Stimulated activated naive CD8-positive, alpha-beta T cell treated with anti-CD3 and anti-CD28 coated beads, Interleukin-15, Interleukin-2, amounts not matched to agents 100 U/mL and 50 U/mL, for 24 hours (primary cell): Measurements from ENCODE around the gene ZNF892.
"Not testable (repeated sequence)": the region's sequence is repeated elsewhere in the genome, so short reads cannot be mapped to it uniquely, and the experiment has no call there.

Experiments
- ATAC-seq: fragments of 150-1000 bp; cut with Tn5 transposase; one replicate; pipeline ENCODE4 v1.10.0; 2021
- DNase-seq: peaks from one replicate; pipeline ENCODE4 v3.0.0; 2021

The ZNF892 gene

GRCh38 chr2:95207111-95207961, at the start of gene ZNF892:
ZNF892 (plus strand) TSS chr2:95207521; CDS start chr2:95207816, 295 bp downstream.
- peak; percentile 86 for DNase-seq
- peak; percentile 97 for ATAC-seq

DNA sequence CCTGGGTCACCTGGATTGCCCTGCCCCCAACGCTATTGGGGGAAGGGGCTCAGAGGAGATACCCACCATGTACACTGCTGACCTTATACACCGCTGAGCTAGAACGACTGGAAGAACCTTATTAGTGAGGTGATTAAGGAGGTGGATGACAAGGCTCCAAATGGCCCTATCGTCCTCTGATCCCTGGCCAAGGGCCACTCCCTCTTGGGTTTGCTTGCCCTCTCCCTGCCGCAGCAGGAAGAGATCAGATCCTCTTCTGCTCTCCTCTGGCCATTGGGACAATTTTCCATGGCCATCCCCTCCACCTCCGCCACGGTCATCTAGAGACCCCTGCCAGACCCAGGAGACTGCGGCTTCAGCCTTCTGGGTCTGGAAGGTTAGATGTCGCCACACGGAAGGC, 48.9 kb upstream of the ZNF892 start:
- DNase-seq, result no peak

GRCh38 chr2:95158891-95159619, 48.3 kb upstream of the ZNF892 start:
- DNase-seq, result peak; percentile 45

More for the DNA sequence above, 48.9 kb upstream of the ZNF892 start:
- ATAC-seq, result no peak

GRCh38 chr2:95159690-95160449, 47.5 kb upstream of the ZNF892 start, which contains the start of gene ZNF514:
ZNF514 (minus strand) TSS chr2:95159848; CDS start chr2:95153253, 6,595 bp downstream.
- ATAC-seq (peak; percentile 91), DNase-seq (peak; percentile 83)

More at GRCh38 chr2:95158891-95159619, 48.3 kb upstream of the ZNF892 start:
- ATAC-seq, result peak; percentile 73

- peak; percentile 4 for ATAC-seq
These were observed 42.3 kb upstream of the ZNF892 start for GRCh38 chr2:95165030-95165370.

DNA sequence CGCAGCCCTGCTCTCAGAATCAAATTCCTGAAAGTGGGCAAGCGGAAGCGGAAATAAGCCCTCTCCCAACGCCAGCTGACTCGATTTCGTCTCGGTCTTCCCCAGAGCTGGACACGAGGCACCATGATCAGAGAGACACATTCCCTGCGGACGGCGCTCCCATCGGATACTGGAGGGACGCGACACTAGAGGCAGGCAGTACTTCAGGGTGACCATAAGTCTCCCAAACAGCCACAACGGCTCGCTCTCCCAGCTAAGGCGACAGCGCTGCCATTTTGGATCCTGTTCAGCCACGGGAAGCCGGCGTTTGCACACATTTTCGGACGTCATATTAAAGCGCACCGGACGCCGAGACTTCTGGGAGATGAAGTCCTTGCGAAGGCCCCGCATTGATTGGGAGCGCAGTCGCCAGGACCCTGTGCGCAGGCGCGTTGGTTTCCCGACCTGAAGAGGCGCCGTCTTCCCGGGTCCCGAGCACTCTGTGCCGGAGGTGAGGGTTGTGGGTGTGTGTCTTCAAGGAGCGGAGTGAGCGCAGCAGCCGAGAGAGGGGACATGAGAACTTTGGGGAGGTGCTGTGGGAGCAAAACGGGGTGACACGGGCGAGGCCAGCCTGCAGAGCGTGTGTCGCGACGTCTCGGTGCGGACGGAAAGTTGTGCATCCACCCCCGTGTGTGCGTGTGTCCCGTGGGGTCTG, 41.8 kb upstream of the ZNF892 start, which contains the start of gene ZNF2:
Gene ZNF2 (plus strand): TSS at position 439 of the 694 bp plus-strand sequence. CDS start 10,418 bp downstream, outside the sequence.
- DNase-seq, result peak; percentile 97
- ATAC-seq, result peak; percentile 94

More at GRCh38 chr2:95165030-95165370, 42.3 kb upstream of the ZNF892 start:
- no peak for DNase-seq

DNA sequence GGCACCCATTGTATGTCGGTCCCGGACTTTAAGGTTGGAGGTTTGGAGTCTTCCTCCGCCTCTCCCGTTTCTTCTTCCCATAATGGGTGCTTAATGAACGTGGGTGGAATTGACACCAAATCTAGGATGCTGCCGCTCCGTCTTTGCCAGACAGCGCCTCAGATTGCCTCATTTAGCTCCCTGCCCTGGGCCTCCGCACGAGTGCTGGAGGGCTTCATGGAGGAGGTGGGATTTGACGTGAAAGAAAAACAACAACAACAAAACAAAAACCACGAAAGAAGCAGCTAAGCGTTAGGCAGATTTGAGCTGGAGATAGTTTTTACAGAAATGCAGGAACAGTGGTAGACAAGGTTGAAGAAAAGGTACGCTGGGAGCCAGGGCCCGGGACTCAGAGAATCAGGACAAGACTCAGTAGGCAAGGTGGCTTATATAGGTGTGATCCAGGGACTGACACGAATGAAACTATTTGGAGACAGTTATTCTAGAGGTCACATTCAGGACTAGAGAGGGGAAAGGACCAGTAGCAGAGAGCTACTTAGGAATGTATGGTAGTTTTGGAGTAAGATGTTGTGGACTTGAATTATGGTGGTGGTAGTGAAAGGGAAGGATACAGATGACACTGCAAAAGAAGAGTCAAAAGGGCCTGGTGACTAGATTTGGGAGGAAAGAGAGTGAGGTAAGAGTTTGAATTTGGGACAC, 41.1 kb upstream of the ZNF892 start:
- DNase-seq (no peak), ATAC-seq (peak; percentile 20)

DNA sequence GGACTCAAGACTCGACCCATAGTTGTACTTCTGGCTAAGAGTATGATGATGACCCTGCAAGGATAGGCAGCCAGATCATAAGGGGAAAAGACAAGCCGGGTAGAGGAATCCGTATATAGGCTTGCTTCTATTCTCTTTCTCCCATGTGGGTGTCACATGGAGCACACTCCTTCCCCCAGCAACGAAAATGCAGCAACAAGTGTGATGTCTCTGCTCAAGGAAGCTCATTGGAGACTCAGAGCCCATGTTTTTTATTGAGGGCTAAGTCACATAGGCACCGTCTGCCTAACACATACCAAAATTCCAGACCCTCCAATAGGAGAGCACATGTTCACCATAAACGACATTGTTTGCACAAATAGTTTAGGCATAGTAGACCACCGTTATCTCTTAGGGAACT, 35.4 kb upstream of the ZNF892 start:
- DNase-seq, result no peak
- no peak for ATAC-seq

- DNase-seq, result no peak
These were observed 33.2 kb upstream of the ZNF892 start for GRCh38 chr2:95174031-95174542.

GRCh38 chr2:95179451-95179850, 27.9 kb upstream of the ZNF892 start:
- ATAC-seq, result no peak
- no peak for DNase-seq

More at GRCh38 chr2:95174031-95174542, 33.2 kb upstream of the ZNF892 start:
- ATAC-seq, result no peak

DNA sequence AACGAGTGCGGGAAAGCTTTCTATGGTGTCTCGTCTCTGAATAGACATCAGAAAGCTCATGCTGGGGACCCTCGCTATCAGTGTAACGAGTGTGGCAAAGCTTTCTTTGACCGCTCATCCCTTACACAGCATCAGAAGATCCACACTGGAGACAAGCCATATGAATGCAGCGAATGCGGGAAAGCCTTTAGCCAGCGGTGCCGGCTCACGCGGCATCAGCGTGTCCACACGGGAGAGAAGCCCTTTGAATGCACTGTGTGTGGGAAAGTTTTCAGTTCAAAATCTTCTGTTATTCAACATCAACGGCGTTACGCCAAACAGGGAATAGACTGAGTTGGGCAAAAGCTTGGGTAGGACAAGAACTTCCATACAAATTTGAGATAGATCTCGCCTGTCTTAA, 25.5 kb upstream of the ZNF892 start:
- DNase-seq (no peak), ATAC-seq (no peak)

- no peak for ATAC-seq
- no peak for DNase-seq
These were observed 22.1 kb upstream of the ZNF892 start for GRCh38 chr2:95185197-95185596.

DNA sequence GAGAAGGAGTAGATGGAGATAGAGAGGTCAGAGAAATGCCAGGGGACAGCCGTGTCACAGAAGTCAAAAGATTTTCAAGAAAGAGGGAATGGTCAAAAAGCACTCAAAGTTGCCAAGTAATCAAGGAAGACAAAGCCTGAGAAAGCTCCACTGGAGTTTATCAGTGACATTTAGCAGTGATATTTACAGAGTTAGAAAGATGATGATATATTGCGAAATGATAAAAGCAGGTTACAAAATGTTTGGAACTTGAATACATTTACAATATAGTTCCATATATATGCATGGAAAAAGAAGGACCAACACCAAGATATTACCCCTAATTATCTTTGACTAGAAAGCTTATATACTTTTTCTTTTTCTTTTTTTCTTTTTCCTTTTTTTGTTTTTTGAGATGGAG, 21.3 kb upstream of the ZNF892 start:
- no peak for DNase-seq
- no peak for ATAC-seq

DNA sequence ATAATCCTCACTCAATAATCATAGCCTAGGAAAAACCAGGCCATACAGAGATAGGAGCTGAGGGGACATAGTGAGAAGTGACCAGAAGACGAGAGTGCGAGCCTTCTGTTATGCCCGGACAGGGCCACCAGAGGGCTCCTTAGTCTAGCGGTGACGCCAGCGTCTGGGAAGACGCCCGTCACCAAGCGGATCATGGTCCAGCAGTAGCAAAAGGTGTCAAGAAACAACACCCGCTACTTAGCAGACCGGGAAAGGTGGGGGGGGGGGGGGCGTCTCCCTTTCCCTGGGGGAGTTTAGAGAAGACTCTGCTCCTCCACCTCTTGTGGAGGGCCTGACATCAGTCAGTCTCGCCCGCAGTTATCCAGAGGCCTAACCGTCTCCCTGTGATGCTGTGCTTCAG, 14.4 kb upstream of the ZNF892 start:
- not testable (repeated sequence) for ATAC-seq
- DNase-seq, result peak; percentile 65

DNA sequence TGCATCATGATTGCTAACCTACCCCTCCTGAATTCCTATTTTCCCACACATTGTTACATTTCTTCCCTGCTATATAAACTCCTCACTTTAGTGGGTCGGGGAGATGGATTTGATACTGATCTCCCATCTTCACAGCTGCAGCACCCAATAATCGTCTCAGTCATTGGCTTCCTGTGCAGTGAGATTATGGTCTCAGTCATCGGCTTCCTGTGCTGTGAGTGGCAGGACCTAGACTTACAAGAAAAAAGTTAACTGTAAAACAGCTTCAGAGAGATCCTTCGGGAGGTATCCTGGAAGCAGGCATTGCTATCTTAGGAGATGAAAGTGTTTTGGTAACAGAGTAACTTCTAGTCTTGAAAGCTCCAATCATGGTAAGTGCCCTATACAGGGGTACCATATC, 3.4 kb upstream of the ZNF892 start:
- DNase-seq, result no peak

GRCh38 chr2:95204396-95204795, 2.9 kb upstream of the ZNF892 start:
- no peak for ATAC-seq

More for the DNA sequence above, 3.4 kb upstream of the ZNF892 start:
- ATAC-seq, result no peak

DNA sequence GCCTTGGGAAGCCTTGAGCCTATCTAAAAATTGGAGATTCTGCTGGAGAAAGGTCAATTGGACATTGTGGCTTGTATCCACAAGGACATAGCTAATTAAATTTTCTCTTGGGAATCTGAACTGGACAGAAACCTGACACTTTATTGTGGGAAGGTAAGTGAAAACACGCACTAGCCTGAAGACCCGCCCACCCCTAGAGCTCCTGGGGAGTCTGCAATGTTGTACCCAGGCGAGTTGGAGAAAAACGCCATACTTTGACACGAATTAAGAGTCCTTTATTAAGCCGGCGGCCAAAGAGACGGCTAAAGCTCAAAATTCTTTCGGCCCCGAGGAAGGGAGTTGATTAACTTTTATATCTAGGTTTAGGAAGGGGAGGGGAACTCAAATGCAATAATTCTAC, 1.2 kb upstream of the ZNF892 start:
- ATAC-seq (no peak), DNase-seq (no peak)

More at GRCh38 chr2:95204396-95204795, 2.9 kb upstream of the ZNF892 start:
- DNase-seq, result no peak

DNA sequence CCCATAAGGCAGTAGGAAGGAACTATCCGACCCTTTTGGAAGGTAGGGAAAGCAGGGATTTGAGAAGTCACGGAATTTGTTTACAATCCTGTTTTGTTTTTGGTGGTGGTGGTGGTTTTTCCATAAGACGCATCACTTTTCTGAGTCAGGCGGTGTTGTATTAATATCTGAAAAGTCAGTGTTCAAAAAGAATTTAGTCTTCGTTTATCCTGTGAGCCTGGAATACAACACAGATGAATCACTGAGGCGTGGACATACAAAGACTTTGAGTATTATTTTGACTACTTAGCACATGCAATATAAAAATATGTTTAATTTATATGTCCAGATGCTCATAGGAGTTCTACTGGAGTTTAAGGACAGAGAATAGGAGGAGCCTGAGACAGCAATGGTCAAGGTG, 785 bp downstream of the ZNF892 start:
- ATAC-seq, result no peak

GRCh38 chr2:95215018-95215612, 7.8 kb downstream of the ZNF892 start:
- DNase-seq (no peak), ATAC-seq (no peak)

More for the DNA sequence above, 785 bp downstream of the ZNF892 start:
- DNase-seq, result no peak

- no peak for ATAC-seq
These were observed 13.1 kb downstream of the ZNF892 start for GRCh38 chr2:95220449-95220848.

More at GRCh38 chr2:95220449-95220848, 13.1 kb downstream of the ZNF892 start:
- no peak for DNase-seq
